HG02571 (cell line): ENCODE results near the gene RAI2.

Experiments used
- ATAC-seq: cut with Tn5 transposase; IDR thresholded peaks from one replicate; pipeline ENCODE4 v1.9.1; 2021; ENCODE audit warnings: mild to moderate bottlenecking, moderate library complexity; ENCODE audit not compliant: unreplicated experiment

Gene RAI2

GRCh38 chrX:17830211-17830610 is 30.9 kb downstream of the RAI2 start:
- ATAC-seq: no peak

- ATAC-seq: no peak
Measured at GRCh38 chrX:17829566-17829965, 31.5 kb downstream of the RAI2 start.

DNA sequence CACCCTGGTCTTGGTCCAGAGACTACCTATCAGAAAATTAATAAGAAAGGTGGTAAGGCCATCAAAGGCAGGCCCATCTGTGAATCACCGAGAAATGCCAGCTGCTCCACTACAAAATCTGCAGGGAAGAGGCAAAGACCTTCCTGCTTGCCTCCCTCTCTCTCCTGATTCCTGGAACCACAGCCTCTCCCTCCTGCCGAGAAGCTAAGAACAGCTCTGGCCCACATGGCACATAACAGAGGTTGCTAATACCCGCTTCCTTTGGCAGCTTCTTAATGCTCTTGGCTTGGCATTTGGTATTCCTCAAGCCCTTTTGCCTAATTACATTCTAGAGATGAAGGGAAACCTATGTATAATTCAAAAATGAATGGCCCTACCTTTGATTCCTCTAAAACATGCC is 32.9 kb downstream of the RAI2 start:
- no peak for ATAC-seq

DNA sequence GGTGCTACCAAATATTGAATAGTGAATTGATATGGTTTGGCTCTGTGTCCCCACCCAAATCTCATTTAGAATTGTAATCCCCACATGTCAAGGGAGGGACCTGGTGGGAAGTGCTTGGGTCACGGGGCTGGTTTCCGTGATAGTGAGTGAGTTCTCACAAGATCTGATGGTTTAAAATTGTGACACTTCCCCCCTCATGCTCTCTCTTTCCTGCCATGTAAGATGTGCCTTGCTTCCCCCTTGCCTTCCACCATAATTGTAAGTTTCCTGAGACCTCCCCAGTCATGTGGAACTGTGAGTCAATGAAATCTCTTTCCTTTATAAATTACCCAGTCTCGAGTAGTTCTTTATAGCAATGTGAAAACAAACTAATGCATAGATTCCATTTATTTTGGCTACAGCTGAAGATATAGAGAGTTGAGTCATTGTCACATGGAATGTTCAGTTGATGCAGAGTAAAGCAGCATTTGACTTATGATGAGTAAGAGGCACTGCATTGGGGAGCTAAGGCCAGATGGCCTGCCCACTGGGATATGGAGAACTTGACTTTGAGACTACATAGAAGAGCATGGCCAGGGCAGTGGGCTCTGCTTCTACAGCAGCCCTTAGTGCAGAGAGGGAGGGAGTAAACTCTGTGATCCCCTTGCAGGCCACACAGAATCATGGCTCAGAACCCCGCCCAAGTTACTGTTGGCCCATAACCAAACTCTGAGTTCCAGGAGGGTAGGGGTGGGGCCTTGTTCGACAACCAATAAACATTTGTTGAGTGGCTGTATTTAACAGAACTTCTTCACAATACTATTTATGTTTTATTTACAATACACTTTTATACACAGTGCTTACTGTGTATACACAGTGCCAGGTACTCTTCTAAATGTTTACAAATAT is 34.2 kb downstream of the RAI2 start:
- no peak for ATAC-seq

DNA sequence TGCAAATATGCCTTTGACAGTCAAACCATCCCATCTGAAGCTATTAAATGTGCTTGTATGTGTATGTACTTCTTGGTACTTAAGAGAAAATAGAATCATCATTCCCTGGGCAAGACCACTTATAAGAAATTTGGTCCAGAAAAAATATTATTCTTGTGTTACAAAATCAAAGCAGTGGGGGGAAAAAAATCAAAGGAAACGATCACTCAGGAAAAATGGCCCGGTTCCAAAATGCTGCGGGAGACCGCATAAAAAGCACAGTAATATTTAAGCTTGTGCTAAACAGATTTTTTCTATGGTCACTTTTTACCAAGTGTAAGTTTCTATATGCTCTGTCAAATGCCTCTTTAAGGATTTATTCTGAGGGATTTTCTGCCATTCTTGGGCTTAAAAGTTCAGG is 36.1 kb downstream of the RAI2 start:
- no peak for ATAC-seq

DNA sequence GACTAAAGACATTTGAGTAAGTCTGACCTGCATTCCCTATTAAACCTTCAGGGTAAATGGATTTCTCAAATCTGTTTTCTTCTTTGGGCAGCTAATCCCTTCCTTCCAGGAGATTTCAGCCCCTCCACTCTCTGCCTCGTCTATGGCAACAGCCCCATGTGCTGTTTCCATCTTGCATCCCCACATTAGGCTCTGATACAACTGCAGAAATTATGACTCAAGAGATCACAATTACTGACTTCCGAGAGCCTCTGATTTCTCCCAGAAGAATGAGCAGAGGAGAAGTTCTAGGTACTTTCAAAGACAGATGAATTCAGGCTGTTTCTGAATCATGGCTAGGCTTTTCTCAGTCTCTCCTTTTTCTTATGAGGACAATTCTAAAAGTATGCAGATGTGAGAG is 38.7 kb downstream of the RAI2 start:
- no peak for ATAC-seq

DNA sequence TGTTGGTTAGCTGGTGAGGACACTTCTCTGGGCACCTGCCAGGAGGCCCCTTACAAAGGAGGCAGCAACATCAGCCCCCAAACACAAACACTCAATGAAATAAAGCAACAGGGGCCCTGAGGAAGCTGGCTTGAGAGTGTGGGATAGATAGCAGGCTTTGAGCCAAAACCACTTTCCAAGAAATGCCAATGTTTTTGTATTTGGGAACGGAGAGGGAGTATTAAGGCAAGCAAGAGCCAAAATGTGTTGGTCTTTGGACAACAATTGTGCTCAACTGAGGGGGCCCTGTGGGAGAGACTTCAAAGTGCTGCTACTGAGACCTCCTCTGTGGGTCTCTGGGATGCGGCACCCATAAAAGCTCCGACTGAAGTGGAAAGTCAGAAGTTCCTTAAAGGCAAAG is 41.0 kb downstream of the RAI2 start:
- no peak for ATAC-seq

DNA sequence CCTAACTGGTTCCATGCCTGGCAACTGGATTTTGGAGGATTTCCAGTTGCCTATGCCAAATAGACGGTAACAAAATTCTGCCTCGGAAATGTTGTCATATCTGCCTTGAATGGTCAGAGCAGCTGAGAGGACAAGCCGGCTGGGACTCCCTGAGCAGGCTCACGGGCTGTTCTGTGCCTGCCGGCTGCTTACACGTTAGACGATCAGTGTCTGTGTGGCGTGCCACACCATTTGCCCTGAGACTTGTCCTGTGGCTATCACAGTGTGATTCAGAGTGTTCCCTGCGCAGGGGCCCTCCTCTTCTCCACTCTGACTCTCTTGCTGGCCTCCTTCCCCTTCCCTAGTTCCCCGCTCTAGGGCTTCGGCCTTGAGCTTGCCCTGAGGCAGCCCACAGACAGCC is 42.4 kb downstream of the RAI2 start:
- ATAC-seq: no peak

DNA sequence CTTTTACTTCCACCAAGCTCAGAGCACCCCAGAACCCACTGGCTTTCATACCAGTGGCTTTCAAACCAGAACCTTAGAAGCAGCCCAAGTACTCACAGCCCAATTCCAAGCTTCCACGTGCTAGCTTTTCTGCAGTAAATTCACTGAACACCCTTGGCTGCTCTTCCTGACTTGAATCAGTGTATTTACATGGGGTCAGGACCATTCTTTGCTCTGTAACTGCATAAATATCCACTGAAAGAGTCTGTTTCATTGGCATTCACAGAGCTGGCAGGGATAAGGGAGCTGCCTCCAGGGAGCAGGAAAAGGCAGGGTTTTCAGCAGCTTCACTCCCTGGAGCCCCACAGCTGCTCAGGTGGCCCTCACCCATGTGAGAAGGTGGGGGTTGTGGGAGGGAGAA is 43.8 kb downstream of the RAI2 start:
- no peak for ATAC-seq

DNA sequence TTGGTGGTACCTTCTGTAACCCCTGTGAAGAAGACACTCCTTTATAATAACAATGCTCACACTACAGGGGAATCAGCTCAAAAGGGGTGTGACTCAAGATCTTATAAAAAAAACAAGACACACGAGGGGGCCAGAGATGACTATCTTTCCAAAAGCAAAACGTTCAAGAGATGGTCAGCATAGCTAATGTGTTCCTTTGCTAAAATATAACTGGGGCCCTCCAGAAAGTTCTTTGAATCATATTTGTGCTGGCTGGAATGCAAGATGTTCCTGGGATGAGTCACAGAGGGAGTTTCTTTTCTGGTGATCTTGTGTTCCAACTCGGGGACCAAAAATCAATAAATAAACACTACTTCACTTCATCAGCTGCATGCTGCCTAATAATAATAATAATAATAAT is 46.5 kb downstream of the RAI2 start:
- ATAC-seq: no peak

DNA sequence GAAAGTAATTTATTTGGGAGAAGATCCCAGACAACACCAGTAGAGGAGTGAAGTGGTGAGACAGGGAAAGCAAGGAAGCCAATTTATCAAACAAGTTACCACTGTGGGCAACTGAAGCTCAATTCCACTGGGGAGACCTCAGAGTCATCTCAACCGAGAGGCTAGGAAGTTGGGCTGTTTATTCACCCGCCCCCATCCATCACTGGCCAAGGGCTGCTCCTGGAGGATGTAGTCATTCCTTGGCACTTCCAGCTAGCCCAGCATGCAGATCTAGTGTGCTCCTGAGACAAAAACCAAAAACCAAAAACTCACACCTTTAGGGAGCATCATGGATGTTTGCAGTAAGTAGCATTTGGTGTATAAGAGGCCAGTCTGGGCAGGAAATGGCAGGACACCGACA is 47.0 kb downstream of the RAI2 start:
- ATAC-seq: no peak

DNA sequence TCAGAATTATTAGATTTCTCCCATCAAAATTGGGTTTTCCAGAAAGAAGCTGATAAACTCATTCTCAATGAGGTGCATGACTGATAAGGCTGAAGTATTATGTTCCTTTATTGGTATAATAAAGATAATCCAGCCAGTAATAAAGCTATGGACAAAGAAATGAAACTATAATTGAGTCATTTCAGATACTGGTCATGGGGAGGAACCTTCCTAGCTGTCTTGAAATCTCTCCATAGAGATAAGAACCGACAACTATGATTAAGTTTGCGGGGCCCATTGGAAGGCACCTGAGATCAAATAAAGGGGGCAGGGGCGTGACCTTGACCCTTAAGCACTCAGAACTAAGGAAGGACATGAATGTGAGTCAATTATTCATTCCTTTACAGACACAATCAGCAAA is 47.8 kb downstream of the RAI2 start:
- no peak for ATAC-seq

- no peak for ATAC-seq
Measured at GRCh38 chrX:17812763-17813162, 48.3 kb downstream of the RAI2 start.

GRCh38 chrX:17809984-17810383 is 51.1 kb downstream of the RAI2 start:
- no peak for ATAC-seq

DNA sequence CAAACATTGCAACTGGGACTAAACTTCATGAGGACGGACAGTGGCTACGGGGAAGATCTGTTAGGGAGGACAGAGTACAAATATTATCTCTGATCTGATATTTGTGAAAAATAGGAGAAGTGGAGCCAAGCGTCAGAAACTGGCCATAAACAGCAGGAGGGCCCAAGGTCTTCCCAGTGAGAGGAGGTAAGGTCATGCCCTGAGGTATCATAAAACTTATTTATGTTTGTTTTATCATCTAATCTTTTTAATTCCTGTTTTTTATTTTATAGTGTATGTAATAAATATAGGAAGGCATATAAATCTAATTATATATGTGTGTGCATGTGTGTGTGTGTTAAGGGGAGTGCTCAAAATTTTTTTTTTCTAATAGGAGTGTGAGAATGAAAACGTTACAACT is 51.8 kb downstream of the RAI2 start:
- ATAC-seq: no peak

DNA sequence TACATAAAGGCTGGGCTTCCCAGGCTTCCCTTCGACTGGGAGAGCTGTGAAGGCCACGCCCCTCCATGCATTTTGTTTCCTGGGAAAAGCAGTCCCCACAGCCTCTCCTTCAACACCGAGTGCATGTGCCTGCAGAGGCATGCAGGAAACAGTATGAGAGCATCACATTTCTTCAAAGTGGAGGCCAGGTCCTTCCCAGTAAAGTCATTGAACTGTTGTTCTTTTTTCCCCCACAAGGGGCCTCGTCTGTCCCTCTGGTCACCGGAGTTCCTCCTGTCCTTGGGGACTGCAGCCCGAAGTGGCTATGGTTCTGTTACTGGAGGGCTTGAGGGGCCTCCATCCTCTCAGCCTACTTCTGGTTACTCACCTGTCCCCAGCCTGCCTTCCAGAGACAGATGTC is 56.0 kb downstream of the RAI2 start:
- no peak for ATAC-seq

- no peak for ATAC-seq
Measured at GRCh38 chrX:17803449-17803848, 57.6 kb downstream of the RAI2 start.

GRCh38 chrX:17802756-17803155 is 58.3 kb downstream of the RAI2 start:
- ATAC-seq: no peak

- no peak for ATAC-seq
Measured at GRCh38 chrX:17801431-17801830, 59.7 kb downstream of the RAI2 start.

GRCh38 chrX:17798921-17799320 is 62.2 kb downstream of the RAI2 start:
- no peak for ATAC-seq

DNA sequence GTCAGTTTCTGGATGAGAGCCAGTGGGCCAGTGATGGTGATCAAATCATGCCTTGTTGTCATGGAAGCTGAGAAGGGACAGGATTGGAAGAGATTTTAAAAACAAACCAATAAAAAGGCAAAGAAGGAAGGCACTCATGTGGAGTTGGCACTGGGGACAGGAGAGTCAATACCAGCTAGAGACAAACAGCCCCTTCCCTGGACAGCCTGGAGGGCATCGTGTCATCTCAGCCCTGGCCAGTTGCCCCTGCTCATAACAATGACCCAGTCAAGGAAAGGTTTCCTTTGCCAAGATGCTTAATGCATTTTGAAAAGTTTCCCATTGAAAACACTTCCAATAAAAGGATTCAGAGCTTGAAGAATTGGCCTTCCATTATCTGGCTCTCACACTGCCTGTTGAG is 68.3 kb downstream of the RAI2 start:
- ATAC-seq: no peak

GRCh38 chrX:17788956-17789562 is 72.0 kb downstream of the RAI2 start:
- no peak for ATAC-seq

- ATAC-seq: no peak
Measured at GRCh38 chrX:17788439-17788838, 72.7 kb downstream of the RAI2 start.
